Globus pallidus (tissue), 1 donor: ENCODE data around the gene ENPP6.
"Not testable (repeated sequence)": the region's sequence is repeated elsewhere in the genome, so short reads cannot be mapped to it uniquely, and the experiment has no call there.

Experiments
- DNase-seq: peaks from one replicate; pipeline ENCODE4 v3.0.0-alpha.2; 2015; ENCODE audit warnings: low spot score

ENPP6 gene

GRCh38 chr4:184059099-184059498 lies 158.6 kb downstream of the ENPP6 start:
- no peak for DNase-seq

- no peak for DNase-seq
These were observed 159.6 kb downstream of the ENPP6 start for GRCh38 chr4:184058026-184058425.

- DNase-seq = no peak
These were observed 160.8 kb downstream of the ENPP6 start for GRCh38 chr4:184056877-184057276.

GRCh38 chr4:184053434-184053833 lies 164.2 kb downstream of the ENPP6 start:
- DNase-seq = no peak

GRCh38 chr4:184052616-184053015 lies 165.1 kb downstream of the ENPP6 start:
- no peak for DNase-seq

GRCh38 chr4:184051262-184051661 lies 166.4 kb downstream of the ENPP6 start:
- not testable (repeated sequence) for DNase-seq

- DNase-seq = no peak
These were observed 171.5 kb downstream of the ENPP6 start for GRCh38 chr4:184046148-184046547.

- no peak for DNase-seq
These were observed 176.5 kb downstream of the ENPP6 start for GRCh38 chr4:184041156-184041555.

GRCh38 chr4:184039963-184040383 lies 177.7 kb downstream of the ENPP6 start:
- no peak for DNase-seq
